Glutamatergic neuron (in vitro differentiated cells): ENCODE results near the gene ARRDC1. TPM values are rescaled to one million over a fixed set of nuclear protein-coding genes. Genes with fewer than 3 reads are reported as not detected.
"Not testable (repeated sequence)": the region's sequence is repeated elsewhere in the genome, so short reads cannot be mapped to it uniquely, and the experiment has no call there.

ENCODE experiments used
- DNase-seq: peaks from one replicate; pipeline ENCODE4 v3.0.0; 2022
- H3K27ac Mint-ChIP-seq: one replicate; pipeline ENCODE4 v1.8.0; 2020; ENCODE audit warnings: mild to moderate bottlenecking, mixed read lengths, inconsistent platforms; ENCODE audit not compliant: unreplicated experiment
- H3K27me3 Mint-ChIP-seq: one replicate; pipeline ENCODE4 v1.8.0; 2020; ENCODE audit warnings: mild to moderate bottlenecking, moderate library complexity, mixed read lengths, inconsistent platforms; ENCODE audit not compliant: unreplicated experiment
- H3K36me3 Mint-ChIP-seq: one replicate; pipeline ENCODE4 v1.8.0; 2020; ENCODE audit warnings: mild to moderate bottlenecking, mixed read lengths, inconsistent platforms; ENCODE audit not compliant: unreplicated experiment
- H3K4me1 Mint-ChIP-seq: one replicate; pipeline ENCODE4 v1.8.0; 2020; ENCODE audit warnings: mild to moderate bottlenecking, low read depth, mixed read lengths, inconsistent platforms; ENCODE audit not compliant: unreplicated experiment
- H3K4me3 Mint-ChIP-seq: one replicate; pipeline ENCODE4 v1.8.0; 2020; ENCODE audit warnings: mild to moderate bottlenecking, mixed read lengths, inconsistent platforms; ENCODE audit not compliant: unreplicated experiment
- H3K9me3 Mint-ChIP-seq: one replicate; pipeline ENCODE4 v1.8.0; 2020; ENCODE audit warnings: mild to moderate bottlenecking, moderate library complexity, mixed read lengths, inconsistent platforms; ENCODE audit not compliant: unreplicated experiment
- total RNA-seq: library from RNA; stranded (reverse); fragmentation: NEBNext Ultra II Directional; extraction: Animal tissue kit (Norgen Biotek cat#: 25700); gene quantifications from one replicate; pipeline ENCODE4 v1.2.1, GENCODE V29; 2021; ENCODE audit not compliant: unreplicated experiment
- TF ChIP-seq, protein P1 (sequence below): fragments of 200-600 bp; sonication (generic); IDR thresholded peaks from one replicate; pipeline ENCODE4 v1.5.0; 2021; ENCODE audit not compliant: partially characterized antibody, unreplicated experiment

Gene ARRDC1
- total RNA-seq, 1 donor from 2014 or later: 22.5 TPM

DNA sequence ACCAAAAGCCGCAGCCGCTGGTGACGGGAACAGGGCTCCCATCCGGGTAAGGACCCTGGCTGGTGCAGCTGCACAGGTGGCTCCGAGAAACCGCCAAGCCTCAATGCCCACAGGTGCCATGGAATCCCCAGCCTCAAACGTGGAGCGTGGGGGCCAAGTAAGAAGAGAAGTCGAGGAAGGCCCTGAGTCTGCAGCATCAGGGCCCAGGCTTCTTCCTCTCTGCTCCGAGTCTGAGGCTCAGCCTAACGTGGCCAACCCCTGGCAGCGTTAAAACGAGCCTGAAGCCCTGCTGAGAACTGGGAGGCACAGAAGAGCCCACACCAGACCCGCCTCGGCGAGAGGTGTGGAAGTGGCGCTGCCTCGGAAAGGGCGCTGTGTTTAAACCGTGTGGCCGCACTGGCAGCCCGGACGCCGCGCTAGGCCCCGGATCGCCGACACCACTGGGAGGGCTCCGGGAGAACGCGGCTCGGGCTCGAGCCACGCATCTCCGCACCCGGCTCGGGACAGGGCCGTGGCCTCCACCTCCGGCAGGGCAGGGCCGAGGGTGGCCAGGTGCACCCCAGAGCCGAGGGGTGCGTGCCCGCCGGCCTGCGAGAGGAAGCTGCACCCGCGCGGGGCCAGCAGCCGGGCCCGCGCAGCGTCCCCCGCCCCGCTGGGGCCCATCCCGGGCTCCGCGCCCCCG, 15.9 kb upstream of the ARRDC1 start:
- Mint-ChIP-seq H3K27ac (no peak overlapping the region), H3K27me3 (peaks cover 1% of the 10 kb centered on the region), H3K9me3 (peaks cover 7% of the 10 kb centered on the region), H3K36me3 (no peaks in the 10 kb centered on the region), H3K4me1 (peaks cover 3% of the 10 kb centered on the region), H3K4me3 (peak overlapping the region; percentile 87)
- peak; percentile 49 for DNase-seq
- TF ChIP-seq, protein P1, sequence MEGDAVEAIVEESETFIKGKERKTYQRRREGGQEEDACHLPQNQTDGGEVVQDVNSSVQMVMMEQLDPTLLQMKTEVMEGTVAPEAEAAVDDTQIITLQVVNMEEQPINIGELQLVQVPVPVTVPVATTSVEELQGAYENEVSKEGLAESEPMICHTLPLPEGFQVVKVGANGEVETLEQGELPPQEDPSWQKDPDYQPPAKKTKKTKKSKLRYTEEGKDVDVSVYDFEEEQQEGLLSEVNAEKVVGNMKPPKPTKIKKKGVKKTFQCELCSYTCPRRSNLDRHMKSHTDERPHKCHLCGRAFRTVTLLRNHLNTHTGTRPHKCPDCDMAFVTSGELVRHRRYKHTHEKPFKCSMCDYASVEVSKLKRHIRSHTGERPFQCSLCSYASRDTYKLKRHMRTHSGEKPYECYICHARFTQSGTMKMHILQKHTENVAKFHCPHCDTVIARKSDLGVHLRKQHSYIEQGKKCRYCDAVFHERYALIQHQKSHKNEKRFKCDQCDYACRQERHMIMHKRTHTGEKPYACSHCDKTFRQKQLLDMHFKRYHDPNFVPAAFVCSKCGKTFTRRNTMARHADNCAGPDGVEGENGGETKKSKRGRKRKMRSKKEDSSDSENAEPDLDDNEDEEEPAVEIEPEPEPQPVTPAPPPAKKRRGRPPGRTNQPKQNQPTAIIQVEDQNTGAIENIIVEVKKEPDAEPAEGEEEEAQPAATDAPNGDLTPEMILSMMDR: no peak

GRCh38 chr9:137590123-137590468, 15.4 kb upstream of the ARRDC1 start:
- TF ChIP-seq, protein P1: no peak
- peaks cover 7% of the 10 kb centered on the region for H3K9me3 Mint-ChIP-seq
- H3K36me3 Mint-ChIP-seq: no peaks in the 10 kb centered on the region
- no peak overlapping the region for H3K4me3 Mint-ChIP-seq
- peaks cover 3% of the 10 kb centered on the region for H3K4me1 Mint-ChIP-seq
- H3K27me3 Mint-ChIP-seq: peaks cover 1% of the 10 kb centered on the region
- no peak overlapping the region for H3K27ac Mint-ChIP-seq
- no peak for DNase-seq

- TF ChIP-seq, protein P1: no peak
- peak; percentile 93 for DNase-seq
- Mint-ChIP-seq H3K4me3 (peak within 1 kb of the TSS; percentile 98), H3K27ac (peak within 1 kb of the TSS; percentile 92), H3K27me3 (peaks cover 1% of the 10 kb centered on the region), H3K4me1 (peaks cover 3% of the 10 kb centered on the region), H3K36me3 (no peaks in the 10 kb centered on the region), H3K9me3 (peaks cover 7% of the 10 kb centered on the region)
These were observed 14.8 kb upstream of the ARRDC1 start, which contains the start of gene ZMYND19 for GRCh38 chr9:137590469-137591383. ZMYND19 (minus strand) TSS chr9:137590512; CDS start chr9:137590263, 249 bp downstream.

DNA sequence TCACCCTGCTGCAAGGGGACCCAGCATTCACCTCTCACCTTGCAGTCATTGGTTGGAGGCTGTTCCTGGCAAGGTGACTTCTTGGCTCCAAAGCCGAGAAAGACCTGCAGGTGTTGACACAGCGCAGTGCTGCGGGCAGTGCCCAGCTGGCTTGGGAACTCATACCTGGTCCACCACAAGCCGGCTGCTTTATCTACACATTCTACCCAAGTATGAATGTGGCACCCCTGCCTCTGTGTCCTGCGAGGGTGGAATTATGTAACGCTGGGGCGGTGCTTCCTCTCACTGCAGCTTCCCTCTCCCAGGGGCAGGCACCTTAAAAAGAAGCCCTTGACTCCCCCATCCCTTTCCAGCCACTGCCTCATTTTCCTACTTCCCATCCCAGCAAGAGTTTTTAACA, 12.7 kb upstream of the ARRDC1 start:
- H3K27me3 Mint-ChIP-seq: peaks cover 1% of the 10 kb centered on the region
- H3K36me3 Mint-ChIP-seq: no peaks in the 10 kb centered on the region
- no peak for DNase-seq
- peaks cover 5% of the 10 kb centered on the region for H3K9me3 Mint-ChIP-seq
- peaks cover 3% of the 10 kb centered on the region for H3K4me1 Mint-ChIP-seq
- peak overlapping the region; percentile 14 for H3K4me3 Mint-ChIP-seq
- TF ChIP-seq, protein P1: no peak
- H3K27ac Mint-ChIP-seq: no peak overlapping the region

DNA sequence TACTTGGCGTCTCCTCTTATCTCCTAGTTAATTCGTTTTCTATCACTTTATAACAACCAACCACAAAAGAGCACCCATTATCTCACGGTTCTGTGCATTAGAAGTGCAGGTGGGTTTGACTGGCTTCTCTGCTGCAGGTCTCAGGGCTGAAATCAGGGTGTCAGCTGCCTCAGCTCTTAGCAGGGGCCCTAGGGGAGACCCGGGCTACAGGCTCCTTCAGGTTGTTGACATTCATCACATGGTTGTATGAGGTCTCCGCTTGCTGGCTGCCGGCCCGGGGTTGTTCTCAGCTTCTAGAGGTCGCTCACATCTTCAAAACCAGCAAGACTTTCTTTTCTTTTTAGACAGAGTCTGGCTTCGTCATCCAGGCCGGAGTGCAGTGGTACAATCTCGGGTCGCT, 12.3 kb upstream of the ARRDC1 start:
- H3K27ac Mint-ChIP-seq: no peak overlapping the region
- peak overlapping the region; percentile 14 for H3K4me3 Mint-ChIP-seq
- TF ChIP-seq, protein P1: no peak
- peaks cover 5% of the 10 kb centered on the region for H3K9me3 Mint-ChIP-seq
- DNase-seq: no peak
- peaks cover 3% of the 10 kb centered on the region for H3K4me1 Mint-ChIP-seq
- H3K36me3 Mint-ChIP-seq: no peaks in the 10 kb centered on the region
- H3K27me3 Mint-ChIP-seq: peaks cover 2% of the 10 kb centered on the region

GRCh38 chr9:137596577-137596976, 8.9 kb upstream of the ARRDC1 start:
- not testable (repeated sequence) for H3K4me1 Mint-ChIP-seq, H3K36me3 Mint-ChIP-seq, H3K27ac Mint-ChIP-seq, DNase-seq, H3K9me3 Mint-ChIP-seq, H3K4me3 Mint-ChIP-seq, H3K27me3 Mint-ChIP-seq
